H9 (cell line): ENCODE data around the gene SOBP. TPM values are rescaled to one million over a fixed set of nuclear protein-coding genes. Genes with fewer than 3 reads are reported as not detected.

ENCODE experiments used
- DNase-seq: peaks from one replicate; pipeline ENCODE4 v3.0.0-alpha.2; 2017
- H2AFZ ChIP-seq: one replicate; pipeline ENCODE4 v1.6.1; 2013; ENCODE audit warnings: mild to moderate bottlenecking, low read length, control low read depth, moderate library complexity
- H2AK5ac ChIP-seq: 2 replicates; pipeline ENCODE4 v1.6.1; 2013; ENCODE audit warnings: low read length, control low read depth, mixed read lengths; ENCODE audit not compliant: insufficient read length
- H2BK120ac ChIP-seq: one replicate; pipeline ENCODE4 v1.6.1; 2013; ENCODE audit warnings: low read depth, mild to moderate bottlenecking, low read length, control low read depth, inconsistent platforms; ENCODE audit not compliant: poor library complexity, severe bottlenecking
- H2BK12ac ChIP-seq: 2 replicates; pipeline ENCODE4 v1.6.1; 2013; ENCODE audit warnings: low read length, control low read depth, mixed read lengths, low read depth; ENCODE audit not compliant: insufficient read length
- H2BK15ac ChIP-seq: 2 replicates; pipeline ENCODE4 v1.6.1; 2013; ENCODE audit warnings: low read depth, low read length, control low read depth
- H2BK20ac ChIP-seq: one replicate; pipeline ENCODE4 v1.6.1; 2013; ENCODE audit warnings: low read depth, mild to moderate bottlenecking, low read length, control low read depth, inconsistent platforms; ENCODE audit not compliant: poor library complexity, severe bottlenecking
- H2BK5ac ChIP-seq: 2 replicates; pipeline ENCODE4 v1.6.1; 2013; ENCODE audit warnings: low read length, control low read depth, mixed read lengths; ENCODE audit not compliant: insufficient read length
- H3K14ac ChIP-seq: 2 replicates; pipeline ENCODE4 v1.6.1; 2013; ENCODE audit warnings: low read length, control low read depth; ENCODE audit not compliant: insufficient read depth
- H3K18ac ChIP-seq: 2 replicates; pipeline ENCODE4 v1.6.1; 2013; ENCODE audit warnings: low read depth, mild to moderate bottlenecking, mixed read lengths, low read length, control low read depth; ENCODE audit not compliant: insufficient read length
- H3K23ac ChIP-seq: 2 replicates; pipeline ENCODE4 v1.6.1; 2013; ENCODE audit warnings: low read length, control low read depth, mixed read lengths, low read depth; ENCODE audit not compliant: insufficient read length
- H3K23me2 ChIP-seq: 2 replicates; pipeline ENCODE4 v1.6.1; 2013; ENCODE audit warnings: low read depth, mild to moderate bottlenecking, mixed read lengths, low read length, control low read depth; ENCODE audit not compliant: insufficient read length, poor library complexity, severe bottlenecking
- H3K27ac ChIP-seq: 2 replicates; pipeline ENCODE4 v1.5.1; 2013; ENCODE audit warnings: low read length, control low read depth, mixed read lengths, low read depth; ENCODE audit not compliant: insufficient read length
- H3K27me3 ChIP-seq: 2 replicates; pipeline ENCODE4 v1.6.1; 2013; ENCODE audit warnings: low read length, control low read depth, inconsistent platforms; ENCODE audit not compliant: insufficient read depth
- H3K4ac ChIP-seq: 2 replicates; pipeline ENCODE4 v1.6.1; 2013; ENCODE audit warnings: low read depth, mild to moderate bottlenecking, control low read depth, inconsistent platforms, low read length, moderate library complexity
- H3K4me1 ChIP-seq: 2 replicates; pipeline ENCODE4 v1.6.1; 2013; ENCODE audit warnings: low read length, control low read depth, inconsistent platforms; ENCODE audit not compliant: insufficient read depth
- H3K4me2 ChIP-seq: 2 replicates; pipeline ENCODE4 v1.6.1; 2013; ENCODE audit warnings: low read length, control low read depth, mixed read lengths; ENCODE audit not compliant: insufficient read length, insufficient read depth
- H3K56ac ChIP-seq: 2 replicates; pipeline ENCODE4 v1.6.1; 2013; ENCODE audit warnings: low read depth, mild to moderate bottlenecking, mixed read lengths, low read length, control low read depth; ENCODE audit not compliant: insufficient read length
- H3K79me1 ChIP-seq: 2 replicates; pipeline ENCODE4 v1.6.1; 2013; ENCODE audit warnings: low read depth, mild to moderate bottlenecking, moderate library complexity, low read length, control low read depth, inconsistent platforms; ENCODE audit not compliant: insufficient read depth, poor library complexity, severe bottlenecking
- H3K79me2 ChIP-seq: 2 replicates; pipeline ENCODE4 v1.6.1; 2013; ENCODE audit warnings: low read length, control low read depth, inconsistent platforms; ENCODE audit not compliant: insufficient read depth
- H3K9ac ChIP-seq: 2 replicates; pipeline ENCODE4 v1.6.1; 2013; ENCODE audit warnings: low read length, control low read depth, mixed read lengths; ENCODE audit not compliant: insufficient read length; ENCODE audit errors: extremely low read depth
- H3K9me3 ChIP-seq: one replicate; pipeline ENCODE4 v1.6.1; 2013; ENCODE audit warnings: low read depth, low read length, inconsistent platforms; ENCODE audit not compliant: control insufficient read depth
- H3T11ph ChIP-seq: one replicate; pipeline ENCODE4 v1.6.1; 2013; ENCODE audit warnings: mild to moderate bottlenecking, low read length, control low read depth, inconsistent platforms
- H4K20me1 ChIP-seq: one replicate; pipeline ENCODE4 v1.6.1; 2013; ENCODE audit not compliant: control insufficient read depth, insufficient read length, insufficient read depth
- H4K5ac ChIP-seq: 2 replicates; pipeline ENCODE4 v1.6.1; 2013; ENCODE audit warnings: low read depth, mild to moderate bottlenecking, mixed read lengths, low read length, control low read depth; ENCODE audit not compliant: insufficient read length
- H4K8ac ChIP-seq: replicated peaks from 2 replicates; pipeline ENCODE4 v1.6.1; 2013; ENCODE audit warnings: low read length, control low read depth, mixed read lengths, low read depth; ENCODE audit not compliant: insufficient read length
- H4K91ac ChIP-seq: 2 replicates; pipeline ENCODE4 v1.6.1; 2013; ENCODE audit warnings: low read depth, mild to moderate bottlenecking, moderate library complexity, mixed read lengths, low read length, control low read depth; ENCODE audit not compliant: insufficient read length
- H3K27ac Mint-ChIP-seq, 3 experiments: 2 replicates in 2 of 3; 3 replicates in 1 of 3; pipeline ENCODE4 v1.8.0; 2020 to 2021; ENCODE audit warnings: mixed read lengths in 3 of 3, mild to moderate bottlenecking in 1 of 3, moderate library complexity in 1 of 3
- H3K27me3 Mint-ChIP-seq: 2 replicates; pipeline ENCODE4 v1.8.0; 2021; ENCODE audit warnings: low read depth, mild to moderate bottlenecking, moderate library complexity, mixed read lengths
- H3K36me3 Mint-ChIP-seq, 3 experiments: 2 replicates in 2 of 3; 3 replicates in 1 of 3; pipeline ENCODE4 v1.8.0; 2020 to 2021; ENCODE audit warnings: low read depth in 3 of 3, mixed read lengths in 3 of 3; ENCODE audit not compliant: insufficient read depth in 1 of 3
- H3K4me1 Mint-ChIP-seq, 2 experiments: 2 replicates each; pipeline ENCODE4 v1.8.0; 2020; ENCODE audit warnings: mixed read lengths in 2 of 2
- H3K4me3 Mint-ChIP-seq, 2 experiments: 2 replicates in 1 of 2; 3 replicates in 1 of 2; pipeline ENCODE4 v1.8.0; 2020 to 2021; ENCODE audit warnings: mild to moderate bottlenecking in 2 of 2, mixed read lengths in 2 of 2, moderate library complexity in 1 of 2
- H3K9me3 Mint-ChIP-seq, 2 experiments: 2 replicates in 1 of 2; 3 replicates in 1 of 2; pipeline ENCODE4 v1.8.0; 2020; ENCODE audit warnings: mild to moderate bottlenecking in 2 of 2, mixed read lengths in 2 of 2, moderate library complexity in 1 of 2
- CTCF ChIP-seq: fragments of 200-600 bp; sonication (generic); conservative IDR thresholded peaks from 3 replicates; pipeline ENCODE4 v1.8.0; 2021; ENCODE audit warnings: antibody characterized with exemption, mild to moderate bottlenecking
- WGBS: extraction: QIAGEN DNeasy Blood & Tissue Kit; methylation state at CpG from one replicate; pipeline ENCODE4 v1.1.7; 2013; ENCODE audit warnings: missing lambda C conversion rate, low lambda C conversion rate, mixed read lengths; ENCODE audit not compliant: insufficient read length; ENCODE audit errors: extremely low coverage; 5-methylcytosine and 5-hydroxymethylcytosine counted together
- total RNA-seq: library from RNA; stranded (reverse); gene quantifications from 2 replicates; pipeline ENCODE4 v1.2.1, GENCODE V29; 2021

Gene SOBP
- total RNA-seq, 1 experiment from 2014 or later: 4.3 TPM

GRCh38 chr6:107682721-107683120 is 192.8 kb downstream of the SOBP start:
- no peak overlapping the region for H3K56ac ChIP-seq
- H3K23ac ChIP-seq: no peak overlapping the region
- no peak for DNase-seq
- no peak overlapping the region for H3K27ac Mint-ChIP-seq
- TF ChIP-seq CTCF: no peak
- no peak overlapping the region for H2AFZ ChIP-seq
- H3K9ac ChIP-seq: no peak overlapping the region
- no peaks in the 10 kb centered on the region for H3K79me2 ChIP-seq
- H3K18ac ChIP-seq: no peak overlapping the region
- H3K4me1 Mint-ChIP-seq: peaks cover 6 to 9% of the 10 kb centered on the region in 2 experiments
- no peak overlapping the region for H3K27ac ChIP-seq
- H3K4me3 Mint-ChIP-seq: no peak overlapping the region
- H4K8ac ChIP-seq: no peak overlapping the region
- H3K4ac ChIP-seq: no peak overlapping the region
- H3K36me3 Mint-ChIP-seq: peaks cover 0 to 14% (median 0%) of the 10 kb centered on the region in 3 experiments; a peak in 4 of 7 replicates
- H2BK12ac ChIP-seq: no peak overlapping the region
- H4K5ac ChIP-seq: no peak overlapping the region
- no peak overlapping the region for H2BK20ac ChIP-seq
- no peak overlapping the region for H2BK15ac ChIP-seq
- no peaks in the 10 kb centered on the region; the same call in 1 of the 2 replicates for H3K27me3 Mint-ChIP-seq
- no peaks in the 10 kb centered on the region for H3K79me1 ChIP-seq
- no peak overlapping the region for H3T11ph ChIP-seq
- no peak overlapping the region for H2AK5ac ChIP-seq
- H3K9me3 Mint-ChIP-seq: peaks cover 6 to 21% of the 10 kb centered on the region in 2 experiments; a peak in 4 of 5 replicates
- H4K20me1 ChIP-seq: peaks cover 2% of the 10 kb centered on the region
- H3K4me1 ChIP-seq: no peaks in the 10 kb centered on the region
- H2BK5ac ChIP-seq: no peak overlapping the region
- no peak overlapping the region for H2BK120ac ChIP-seq
- H3K9me3 ChIP-seq: no peaks in the 10 kb centered on the region
- no peaks in the 10 kb centered on the region for H3K23me2 ChIP-seq
- no peak overlapping the region for H3K4me2 ChIP-seq
- no CpG with 5 or more reads among the region's 3 CpGs for WGBS
- no peak overlapping the region for H4K91ac ChIP-seq
- H3K27me3 ChIP-seq: no peaks in the 10 kb centered on the region
- no peak overlapping the region for H3K14ac ChIP-seq
